Upper lobe of left lung (tissue), 6 donors: ENCODE data around the gene CHPT1. TPM values are rescaled to one million over a fixed set of nuclear protein-coding genes. Genes with fewer than 3 reads are reported as not detected.

Experiments
- ATAC-seq, 2 donors: fragments of 200-7000 bp; cut with Tn5 transposase; one replicate each; pipeline ENCODE4 v1.9.1; 2022; ENCODE audit warnings: mild to moderate bottlenecking in 2 of 2, moderate library complexity in 2 of 2; ENCODE audit not compliant: low FRiP score in 2 of 2
- DNase-seq, 2 donors: peaks; one replicate each; pipeline ENCODE4 v3.0.0-alpha.2; 2019 to 2020
- H3K27ac ChIP-seq, 4 donors: fragments of 200-600 bp; sonication (generic); one replicate each; pipeline ENCODE4 v1.5.1; 2016 to 2019
- H3K27me3 ChIP-seq, 4 donors: fragments of 200-600 bp; sonication (generic); one replicate each; pipeline ENCODE4 v1.5.1; 2017 to 2019
- H3K36me3 ChIP-seq, 4 donors: fragments of 200-600 bp; sonication (generic); one replicate each; pipeline ENCODE4 v1.5.1; 2016 to 2019
- H3K4me1 ChIP-seq, 4 donors: fragments of 200-600 bp; sonication (generic); one replicate each; pipeline ENCODE4 v1.5.1; 2018 to 2019
- H3K4me3 ChIP-seq, 4 donors: fragments of 200-600 bp; sonication (generic); one replicate each; pipeline ENCODE4 v1.5.1; 2017 to 2019; ENCODE audit warnings: mild to moderate bottlenecking in 2 of 4, moderate library complexity in 1 of 4
- H3K9me3 ChIP-seq, 4 donors: fragments of 200-600 bp; sonication (generic); one replicate each; pipeline ENCODE4 v1.5.1; 2018 to 2019
- CTCF ChIP-seq, 6 experiments: fragments of 450-650 bp in 4 of 6; fragments of 200-600 bp in 2 of 6; sonication (generic) in 2 of 6; IDR thresholded peaks; one replicate each; pipeline ENCODE4 v1.5.1; 2016 to 2019; ENCODE audit warnings: antibody characterized with exemption in 6 of 6
- EP300 ChIP-seq, 4 donors: sonication (generic); formaldehyde crosslinking; IDR thresholded peaks; one replicate each; pipeline ENCODE4 v1.5.1; 2017; ENCODE audit warnings: antibody characterized with exemption in 4 of 4, control low read depth in 2 of 4
- POLR2A ChIP-seq, 4 donors: fragments of 450-650 bp; IDR thresholded peaks; one replicate each; pipeline ENCODE4 v1.5.1; 2016 to 2017; ENCODE audit warnings: antibody characterized with exemption in 4 of 4, mild to moderate bottlenecking in 2 of 4
- POLR2AphosphoS5 ChIP-seq, 2 donors: sonication (generic); formaldehyde crosslinking; IDR thresholded peaks; one replicate each; pipeline ENCODE4 v1.5.1; 2017; ENCODE audit warnings: antibody characterized with exemption in 2 of 2
- WGBS, 2 donors: methylation state at CpG; one replicate each; pipeline ENCODE4 v1.1.5; 2017 to 2018; 5-methylcytosine and 5-hydroxymethylcytosine counted together
- total RNA-seq, 6 donors: library from RNA; depleted of rRNA in 4 of 6; stranded (reverse); fragments of >200 nt in 4 of 6; gene quantifications; one replicate each; pipeline versions ENCODE4 v1.1.0 to v1.2.1, GENCODE V29; 2016 to 2021
- donor health status: DM: no; HTN: no; CAD: no; lungs with moderate emphysema.
- donor health status: DM: no; HTN: yes; CAD: no; lungs with severe emphysema.

The CHPT1 gene
- total RNA-seq, 6 donors from 2014 or later: 52.5 to 262 (median 113) TPM

GRCh38 chr12:101695706-101696105 is 1.7 kb upstream of the CHPT1 start:
- Histone ChIP-seq H3K36me3 (no peaks in the 10 kb centered on the region), H3K9me3 (no peaks in the 10 kb centered on the region), H3K4me1 (peaks cover 22 to 40% (median 33%) of the 10 kb centered on the region in 4 donors), H3K4me3 (no peak overlapping the region), H3K27ac (no peak overlapping the region), H3K27me3 (no peaks in the 10 kb centered on the region)
- no peak for DNase-seq
- 61 to 100% methylated on average over 1 of the region's 1 CpG for WGBS, 2 donors
- no peak for TF ChIP-seq POLR2AphosphoS5 (IDR thresholded peaks at IDR 0.05)
- TF ChIP-seq EP300 (IDR thresholded peaks at IDR 0.05): no peak
- no peak for ATAC-seq

DNA sequence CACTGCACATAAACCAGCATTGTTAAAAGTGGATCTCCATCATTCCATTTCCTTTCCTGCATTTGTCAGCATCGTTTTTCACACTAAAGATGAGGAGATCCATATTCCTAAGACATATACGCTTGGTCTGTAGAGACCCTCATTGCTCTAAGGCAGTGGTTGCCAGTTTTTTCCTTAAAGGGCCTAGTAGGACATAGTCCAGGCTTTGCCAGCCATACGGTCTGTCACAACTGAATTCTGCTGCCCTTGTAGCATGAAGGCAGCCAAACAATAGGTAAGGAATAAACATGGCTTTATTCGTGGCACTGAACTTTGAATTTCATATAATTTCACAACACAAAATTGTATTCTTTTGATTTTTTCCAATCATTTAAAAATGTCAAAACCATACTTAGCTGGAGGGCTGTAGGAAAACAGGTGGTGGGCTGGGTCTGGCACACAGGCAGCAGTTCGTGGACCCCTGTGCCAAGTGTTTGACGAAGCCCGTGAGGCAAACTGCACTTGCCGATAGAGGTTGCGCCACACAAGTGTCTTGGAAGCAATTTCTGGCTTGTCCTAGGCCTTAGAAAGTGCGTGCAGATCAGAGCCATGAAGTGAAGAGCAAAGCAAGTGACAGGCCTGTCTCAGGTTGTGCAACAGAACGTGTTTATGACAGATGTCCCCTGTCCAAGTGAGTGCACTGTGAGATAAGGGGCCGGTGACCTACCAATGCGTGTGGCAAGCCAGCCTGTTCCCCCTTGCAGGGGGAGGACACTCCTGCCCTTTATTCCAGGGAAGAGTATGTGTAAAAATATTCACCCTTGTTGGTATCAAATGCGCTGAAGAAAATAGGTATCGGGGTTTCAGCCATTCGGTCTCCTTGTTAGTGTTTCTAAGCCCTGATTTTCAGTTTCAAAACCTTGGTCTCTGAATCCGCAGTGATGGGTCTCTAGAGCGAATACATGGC is 916 bp upstream of the CHPT1 start:
- H3K36me3 ChIP-seq: no peaks in the 10 kb centered on the region
- H3K27me3 ChIP-seq: no peaks in the 10 kb centered on the region
- peak overlapping the region; percentile 88 to 96 (median 90) for H3K27ac ChIP-seq
- peak overlapping the region; percentile 60 to 94 (median 90) for H3K4me3 ChIP-seq
- WGBS, 2 donors: 27 to 29% methylated on average over 18 of the region's 18 CpGs
- H3K9me3 ChIP-seq: no peaks in the 10 kb centered on the region
- H3K4me1 ChIP-seq: peaks cover 22 to 47% (median 37%) of the 10 kb centered on the region in 4 donors
- ATAC-seq (peak; percentile 45 to 63), DNase-seq (peak in 1 of 2 donors; percentile 75)
- TF ChIP-seq CTCF (IDR thresholded peaks at IDR 0.05) (no peak), POLR2AphosphoS5 (IDR thresholded peaks at IDR 0.05) (peak; percentile 24 to 82), POLR2A (IDR thresholded peaks at IDR 0.05) (no peak), EP300 (IDR thresholded peaks at IDR 0.05) (peak in 3 of 4 donors; percentile 10 to 61 (median 36))

GRCh38 chr12:101697930-101698799 is 725 bp downstream of the CHPT1 start:
- ATAC-seq (peak; percentile 73 to 78), DNase-seq (peak; percentile 67 to 93)
- peaks cover 22 to 62% (median 49%) of the 10 kb centered on the region in 4 donors for H3K4me1 ChIP-seq
- H3K27ac ChIP-seq: peak overlapping the region; percentile 88 to 96 (median 90)
- no peaks in the 10 kb centered on the region for H3K27me3 ChIP-seq
- H3K36me3 ChIP-seq: no peaks in the 10 kb centered on the region
- H3K4me3 ChIP-seq: peak overlapping the region; percentile 60 to 94 (median 90)
- WGBS, 2 donors: 1% methylated on average over 8 to 37 of the region's 67 CpGs
- TF ChIP-seq POLR2AphosphoS5 (IDR thresholded peaks at IDR 0.05) (peak; percentile 18 to 29), POLR2A (IDR thresholded peaks at IDR 0.05) (peak in 1 of 4 donors; percentile 65), CTCF (IDR thresholded peaks at IDR 0.05) (peak in 1 of 6 experiments; percentile 6), EP300 (IDR thresholded peaks at IDR 0.05) (no peak)
- H3K9me3 ChIP-seq: no peaks in the 10 kb centered on the region

GRCh38 chr12:101698800-101699347 is 1.4 kb downstream of the CHPT1 start:
- ATAC-seq: no peak
- Histone ChIP-seq H3K4me3 (peak overlapping the region; percentile 60 to 94 (median 90)), H3K36me3 (no peaks in the 10 kb centered on the region), H3K27me3 (no peaks in the 10 kb centered on the region), H3K27ac (peak overlapping the region; percentile 88 to 96 (median 90)), H3K4me1 (peaks cover 28 to 67% (median 52%) of the 10 kb centered on the region in 4 donors), H3K9me3 (no peaks in the 10 kb centered on the region)
- DNase-seq: peak in 1 of 2 donors; percentile 45
- 82 to 85% methylated on average over 12 of the region's 12 CpGs for WGBS, 2 donors
- TF ChIP-seq CTCF (IDR thresholded peaks at IDR 0.05): no peak
- no peak for TF ChIP-seq EP300 (IDR thresholded peaks at IDR 0.05)
- no peak for TF ChIP-seq POLR2AphosphoS5 (IDR thresholded peaks at IDR 0.05)
- no peak for TF ChIP-seq POLR2A (IDR thresholded peaks at IDR 0.05)
